Stimulated activated CD4-positive, alpha-beta T cell treated with anti-CD3 and anti-CD28 coated beads, Interleukin-2, amount 100 ng/mL, for 4 hours (primary cell): ENCODE data around the gene RAPGEF1.

Experiments
- DNase-seq: peaks from one replicate; pipeline ENCODE4 v3.0.0-alpha.2; 2020; ENCODE audit warnings: low read depth

RAPGEF1 gene

GRCh38 chr9:131583836-131584555 is 155.9 kb downstream of the RAPGEF1 start:
- no peak for DNase-seq

GRCh38 chr9:131583337-131583645 is 156.6 kb downstream of the RAPGEF1 start:
- no peak for DNase-seq

GRCh38 chr9:131582466-131583336 is 157.2 kb downstream of the RAPGEF1 start:
- no peak for DNase-seq

- no peak for DNase-seq
Observed at GRCh38 chr9:131582056-131582455, 157.8 kb downstream of the RAPGEF1 start.

GRCh38 chr9:131580358-131580757 is 159.5 kb downstream of the RAPGEF1 start:
- no peak for DNase-seq

GRCh38 chr9:131579789-131580211 is 160.1 kb downstream of the RAPGEF1 start:
- no peak for DNase-seq

- peak; percentile 31 for DNase-seq
Observed at GRCh38 chr9:131578731-131579504, 161.0 kb downstream of the RAPGEF1 start.

GRCh38 chr9:131578021-131578420 is 161.9 kb downstream of the RAPGEF1 start:
- DNase-seq: no peak

GRCh38 chr9:131577005-131578000 is 162.6 kb downstream of the RAPGEF1 start:
- DNase-seq: no peak

- no peak for DNase-seq
Observed at GRCh38 chr9:131575946-131576853, 163.7 kb downstream of the RAPGEF1 start.

GRCh38 chr9:131574730-131575640 is 164.9 kb downstream of the RAPGEF1 start:
- DNase-seq: no peak

- no peak for DNase-seq
Observed at GRCh38 chr9:131567910-131568309, 172.0 kb downstream of the RAPGEF1 start.

- no peak for DNase-seq
Observed at GRCh38 chr9:131566158-131566557, 173.7 kb downstream of the RAPGEF1 start.

GRCh38 chr9:131565369-131565768 is 174.5 kb downstream of the RAPGEF1 start:
- no peak for DNase-seq

- DNase-seq: no peak
Observed at GRCh38 chr9:131562032-131562959, 177.6 kb downstream of the RAPGEF1 start.

- DNase-seq: no peak
Observed at GRCh38 chr9:131559421-131560000, 180.4 kb downstream of the RAPGEF1 start.

GRCh38 chr9:131557855-131558548 is 181.9 kb downstream of the RAPGEF1 start:
- DNase-seq: no peak
